Inferior parietal cortex (tissue), 1 donor: ENCODE measurements around the gene TMEM120B.
"Not testable (repeated sequence)": the region's sequence is repeated elsewhere in the genome, so short reads cannot be mapped to it uniquely, and the experiment has no call there.

ENCODE experiments used
- DNase-seq: peaks from one replicate; pipeline ENCODE4 v3.0.0-alpha.2; 2016; ENCODE audit errors: extremely low spot score

TMEM120B gene

GRCh38 chr12:121712461-121713256 lies at the start of gene TMEM120B:
TSS of gene TMEM120B (plus strand) at chr12:121712752. CDS start at chr12:121712896, 144 bp downstream.
- DNase-seq = peak; percentile 81

DNA sequence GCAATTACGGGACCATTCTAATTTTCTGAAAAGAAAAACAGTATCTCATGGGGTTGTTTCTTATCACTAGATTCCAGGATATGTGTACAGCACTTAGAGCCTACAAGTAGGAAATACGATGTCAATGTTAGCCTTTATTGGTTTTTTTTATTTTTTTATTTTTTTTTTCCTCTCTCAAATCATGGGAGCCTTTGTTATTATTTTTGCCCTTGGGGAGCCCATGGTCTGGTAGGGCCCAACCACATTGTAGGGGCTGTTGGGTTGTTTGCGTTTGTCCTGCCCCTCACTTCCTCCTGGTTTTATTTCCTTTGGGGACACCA lies 49.0 kb upstream of the TMEM120B start:
- DNase-seq = no peak

- not testable (repeated sequence) for DNase-seq
Measured at GRCh38 chr12:121666829-121667228, 45.7 kb upstream of the TMEM120B start.

DNA sequence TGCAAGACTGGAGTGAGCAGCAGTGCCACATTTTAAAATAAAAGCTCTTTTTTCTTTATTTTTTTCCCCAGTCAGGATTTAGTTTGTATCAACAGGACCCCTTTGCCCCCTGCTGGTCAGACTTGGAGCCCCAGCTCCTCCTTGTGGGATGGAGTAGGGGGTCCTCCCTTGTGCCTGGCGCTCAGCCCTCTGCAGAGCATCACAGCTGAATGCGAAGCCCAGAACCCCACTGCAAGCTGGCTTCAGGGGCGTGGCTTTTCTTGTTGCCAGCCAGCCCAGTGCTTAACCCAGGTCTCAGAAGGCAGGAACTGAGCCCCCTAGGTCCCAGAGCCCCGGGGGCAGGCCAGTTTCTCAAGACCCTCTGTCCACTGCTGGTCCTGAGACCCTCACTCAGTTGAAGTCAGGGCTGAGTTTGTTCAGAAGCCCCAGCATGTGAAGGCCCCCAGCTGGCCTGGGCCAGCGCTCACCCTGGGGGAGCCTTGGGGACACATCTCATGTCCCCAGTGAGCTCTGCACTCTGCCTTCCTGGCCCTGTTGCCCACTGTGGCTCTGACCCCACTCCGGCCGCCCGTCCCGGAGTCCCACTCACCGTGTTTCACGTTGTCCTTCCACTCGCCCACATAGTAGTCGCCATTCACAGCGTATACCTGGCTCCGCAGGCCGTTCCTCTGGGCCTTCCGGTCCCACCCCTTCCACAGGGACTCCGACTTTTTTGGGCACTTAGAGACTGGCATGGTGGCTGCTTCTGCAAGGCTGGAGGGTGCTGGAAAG lies 43.6 kb upstream of the TMEM120B start:
- no peak for DNase-seq

DNA sequence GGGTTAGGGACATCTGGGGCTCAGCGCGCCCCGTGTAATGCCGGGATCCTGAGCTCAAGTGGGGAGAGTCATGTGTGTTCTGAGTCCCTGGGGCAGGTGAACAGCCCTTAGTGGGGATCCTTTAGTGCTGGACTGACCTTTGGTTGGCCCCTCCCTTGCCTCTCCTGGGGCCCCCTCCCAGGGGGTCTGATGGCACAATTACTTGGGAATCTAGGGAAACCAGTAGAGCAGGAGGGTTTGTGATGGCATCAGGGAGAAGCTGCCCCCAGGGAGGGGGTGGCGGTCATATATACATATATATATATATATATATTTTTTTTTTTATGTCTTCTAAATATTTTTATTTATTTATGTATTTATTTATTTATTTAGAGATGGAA lies 43.0 kb upstream of the TMEM120B start, which contains the start of gene MORN3:
Gene MORN3, minus strand, starts transcription at position 134 of the 380 bp plus-strand sequence. CDS start 171 bp downstream, outside the sequence.
- DNase-seq = no peak

GRCh38 chr12:121673013-121673511 lies 39.5 kb upstream of the TMEM120B start:
- no peak for DNase-seq

GRCh38 chr12:121676190-121676589 lies 36.4 kb upstream of the TMEM120B start:
- DNase-seq = no peak

GRCh38 chr12:121678305-121678704 lies 34.2 kb upstream of the TMEM120B start:
- DNase-seq = no peak

DNA sequence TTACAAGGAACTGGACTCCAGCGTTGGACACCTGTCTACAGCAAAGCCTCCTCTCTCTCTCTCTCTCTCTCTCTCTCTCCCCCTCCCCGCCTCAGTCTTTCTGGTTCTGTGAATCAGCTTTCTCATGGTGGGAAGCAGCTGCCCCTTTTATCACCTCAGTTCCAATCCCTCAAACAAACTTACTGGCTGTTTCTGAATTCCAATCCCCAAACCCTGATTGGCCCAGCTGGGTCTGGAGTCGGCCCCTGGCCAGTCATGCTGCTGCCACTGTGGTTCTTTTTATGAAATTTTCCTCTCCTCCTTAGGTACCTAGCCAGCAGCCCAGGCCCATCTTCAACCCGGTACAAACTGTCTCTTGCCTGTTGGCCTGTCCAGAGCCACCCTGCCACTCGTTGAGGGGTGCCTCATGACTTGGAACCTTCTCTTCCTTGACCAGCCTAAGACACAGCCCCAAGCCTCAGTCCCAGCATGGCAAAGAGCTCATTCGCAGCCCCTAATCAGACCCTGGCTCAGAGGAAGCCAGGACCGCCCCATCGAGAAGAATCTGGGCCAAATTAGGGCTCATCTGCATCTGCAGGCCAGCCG lies 33.7 kb upstream of the TMEM120B start:
- DNase-seq = no peak

DNA sequence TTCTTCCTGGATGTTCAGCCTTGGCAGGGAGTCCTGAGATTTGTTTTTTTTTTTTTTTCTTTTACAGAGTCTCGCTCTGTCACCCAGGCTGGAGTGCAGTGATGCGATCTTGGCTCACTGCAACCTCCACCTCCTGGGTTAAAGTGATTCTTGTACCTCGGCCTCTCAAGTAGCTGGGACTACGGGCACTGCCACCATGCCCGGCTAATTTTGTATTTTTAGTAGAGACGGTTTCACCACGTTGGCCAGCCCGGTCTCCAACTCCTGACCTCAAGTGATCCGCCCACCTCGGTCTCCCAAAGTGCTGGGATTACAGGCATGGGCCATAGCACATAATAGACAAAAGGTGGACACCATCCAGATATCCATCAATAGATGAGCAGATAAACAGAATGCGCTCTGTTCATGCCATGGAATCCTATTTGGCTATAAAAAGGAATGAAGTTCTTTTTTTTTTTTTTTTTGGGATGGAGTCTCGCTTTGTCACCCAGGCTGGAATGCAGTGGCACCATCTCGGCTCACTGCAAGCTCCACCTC lies 32.8 kb upstream of the TMEM120B start:
- DNase-seq = not testable (repeated sequence)

GRCh38 chr12:121688966-121689365 lies 23.6 kb upstream of the TMEM120B start:
- no peak for DNase-seq

DNA sequence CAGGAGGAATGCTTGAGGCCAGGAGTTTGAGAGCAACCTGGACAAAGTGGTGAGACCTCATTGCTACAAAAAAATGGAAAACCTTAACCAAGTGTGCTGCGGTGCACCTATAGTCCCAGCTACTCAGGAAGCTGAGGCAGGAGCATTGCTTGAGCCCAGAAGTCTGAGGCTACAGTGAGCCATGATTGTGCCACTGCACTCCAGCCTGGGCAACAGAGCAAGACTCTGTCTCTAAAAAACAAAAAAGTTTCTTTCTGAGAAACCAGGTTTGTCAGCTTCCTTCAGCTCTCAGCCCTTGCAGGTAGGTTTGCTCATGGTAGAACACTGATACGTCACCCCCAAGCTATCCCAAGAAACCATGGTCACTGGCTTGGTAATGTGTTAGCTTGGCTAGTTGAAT lies 23.1 kb upstream of the TMEM120B start:
- DNase-seq = no peak

- not testable (repeated sequence) for DNase-seq
Measured at GRCh38 chr12:121692744-121693143, 19.8 kb upstream of the TMEM120B start.

- DNase-seq = no peak
Measured at GRCh38 chr12:121693155-121693687, 19.3 kb upstream of the TMEM120B start.

DNA sequence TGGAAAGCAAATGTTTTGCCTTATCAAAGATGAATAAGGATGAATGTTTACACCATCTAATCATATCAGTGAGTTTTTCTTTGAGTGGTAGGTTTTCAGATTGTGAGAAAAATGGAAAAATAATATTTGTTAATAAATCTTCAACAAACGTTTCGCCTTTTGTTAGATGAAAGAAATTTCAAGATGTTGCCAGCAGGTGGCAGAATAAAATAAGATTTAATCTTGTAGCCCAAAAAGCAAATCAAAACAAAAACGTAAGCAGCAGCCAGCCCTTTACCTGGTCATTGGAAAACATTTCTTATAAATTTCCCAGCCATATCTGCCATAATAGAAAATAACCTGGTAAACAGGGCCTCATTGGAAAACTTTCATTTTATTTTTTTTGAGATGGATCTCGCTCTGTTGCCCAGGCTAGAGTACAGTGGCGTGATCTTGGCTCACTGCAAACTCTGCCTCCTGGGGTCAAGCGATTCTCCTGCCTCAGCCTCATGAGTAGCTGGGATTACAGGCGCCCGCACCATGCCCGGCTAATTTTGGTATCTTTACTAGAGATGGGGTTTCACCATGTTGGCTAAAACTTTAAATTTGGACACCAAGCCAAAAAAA lies 15.4 kb upstream of the TMEM120B start:
- peak; percentile 86 for DNase-seq

GRCh38 chr12:121697861-121698260 lies 14.7 kb upstream of the TMEM120B start:
- DNase-seq = not testable (repeated sequence)

- no peak for DNase-seq
Measured at GRCh38 chr12:121701667-121702277, 10.8 kb upstream of the TMEM120B start.

DNA sequence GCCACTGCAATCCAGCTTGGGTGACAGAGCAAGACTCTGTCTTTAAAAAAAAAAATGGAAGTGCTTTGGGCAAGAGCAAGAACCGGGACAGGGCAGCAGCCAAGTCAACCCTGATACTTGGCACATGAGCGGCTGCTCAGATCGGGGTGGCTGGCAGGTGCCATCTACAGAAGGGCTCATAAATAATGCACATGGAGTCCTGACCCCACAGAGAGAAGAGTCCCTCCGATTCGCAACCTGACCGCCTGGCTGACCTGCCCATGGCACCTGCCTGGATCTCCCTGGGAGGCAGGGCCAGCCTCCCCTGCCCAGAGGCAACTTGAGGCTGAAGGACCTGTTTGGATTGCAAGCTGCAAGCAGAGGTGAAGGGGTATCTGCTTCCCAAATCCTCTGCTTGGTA lies 9.6 kb upstream of the TMEM120B start:
- no peak for DNase-seq

DNA sequence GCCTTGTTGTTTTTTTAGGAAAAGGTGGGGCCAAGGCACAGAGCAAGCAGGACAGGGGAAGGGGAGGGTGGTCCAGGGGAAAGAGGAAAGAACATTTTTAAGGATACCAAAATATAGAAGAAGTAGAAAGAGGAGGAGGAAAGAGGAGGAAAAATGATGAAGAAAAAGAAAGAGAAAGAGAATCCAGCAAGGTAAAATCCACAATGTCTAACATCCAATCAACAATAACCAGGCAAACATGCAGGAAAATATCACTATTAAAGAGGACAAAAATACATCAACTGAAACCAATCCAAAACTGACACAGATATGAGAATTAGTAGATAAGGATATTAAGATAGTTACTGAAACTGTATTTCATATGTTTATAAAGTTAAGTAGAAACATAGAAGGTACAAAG lies 7.0 kb upstream of the TMEM120B start:
- DNase-seq = no peak

- DNase-seq = no peak
Measured at GRCh38 chr12:121708313-121709063, 4.1 kb upstream of the TMEM120B start.
